IPS-18a (cell line): ENCODE results near the gene ZNF512B.
"Not testable (repeated sequence)": the region's sequence is repeated elsewhere in the genome, so short reads cannot be mapped to it uniquely, and the experiment has no call there.

Experiments used
- H3K27ac ChIP-seq: one replicate; pipeline ENCODE4 v1.5.1; 2013; ENCODE audit warnings: low read length
- H3K27me3 ChIP-seq: one replicate; pipeline ENCODE4 v1.6.1; 2013; ENCODE audit warnings: mild to moderate bottlenecking, low read length; ENCODE audit not compliant: control insufficient read depth, insufficient read depth
- H3K36me3 ChIP-seq: one replicate; pipeline ENCODE4 v1.6.1; 2013; ENCODE audit warnings: low read depth, low read length; ENCODE audit not compliant: control insufficient read depth
- H3K4me1 ChIP-seq: one replicate; pipeline ENCODE4 v1.6.1; 2013; ENCODE audit warnings: low read depth, low read length; ENCODE audit not compliant: control insufficient read depth
- H3K4me3 ChIP-seq: one replicate; pipeline ENCODE4 v1.5.1; 2013; ENCODE audit warnings: low read length
- H3K9ac ChIP-seq: one replicate; pipeline ENCODE4 v1.6.1; 2013; ENCODE audit warnings: mild to moderate bottlenecking, low read length, moderate library complexity
- H3K9me3 ChIP-seq: one replicate; pipeline ENCODE4 v1.6.1; 2013; ENCODE audit warnings: low read depth, low read length; ENCODE audit not compliant: control insufficient read depth

The ZNF512B gene

GRCh38 chr20:63976511-63976910 lies 6.8 kb upstream of the ZNF512B start:
- not testable (repeated sequence) for H3K9me3 ChIP-seq, H3K9ac ChIP-seq, H3K36me3 ChIP-seq, H3K4me1 ChIP-seq, H3K4me3 ChIP-seq, H3K27ac ChIP-seq
- peaks cover 19% of the 10 kb centered on the region for H3K27me3 ChIP-seq

GRCh38 chr20:63974402-63975200 lies 4.9 kb upstream of the ZNF512B start:
- Histone ChIP-seq H3K36me3 (no peaks in the 10 kb centered on the region), H3K27ac (no peak overlapping the region), H3K4me1 (peaks cover 3% of the 10 kb centered on the region), H3K27me3 (peaks cover 27% of the 10 kb centered on the region), H3K9ac (no peak overlapping the region), H3K4me3 (no peak overlapping the region), H3K9me3 (no peaks in the 10 kb centered on the region)

- peak overlapping the region; percentile 58 for H3K4me3 ChIP-seq
- H3K27me3 ChIP-seq, result peaks cover 27% of the 10 kb centered on the region
- peaks cover 5% of the 10 kb centered on the region for H3K4me1 ChIP-seq
- H3K9me3 ChIP-seq, result no peaks in the 10 kb centered on the region
- no peak overlapping the region for H3K9ac ChIP-seq
- H3K27ac ChIP-seq, result no peak overlapping the region
- H3K36me3 ChIP-seq, result no peaks in the 10 kb centered on the region
Measured at GRCh38 chr20:63973636-63974401, 4.1 kb upstream of the ZNF512B start.

GRCh38 chr20:63973160-63973479 lies 3.4 kb upstream of the ZNF512B start:
- Histone ChIP-seq H3K9ac (no peak overlapping the region), H3K27me3 (peaks cover 21% of the 10 kb centered on the region), H3K9me3 (no peaks in the 10 kb centered on the region), H3K36me3 (no peaks in the 10 kb centered on the region), H3K4me3 (no peak overlapping the region), H3K27ac (no peak overlapping the region), H3K4me1 (peaks cover 5% of the 10 kb centered on the region)

GRCh38 chr20:63972312-63973159 lies 2.8 kb upstream of the ZNF512B start:
- H3K9ac ChIP-seq, result no peak overlapping the region
- H3K4me1 ChIP-seq, result peaks cover 5% of the 10 kb centered on the region
- no peak overlapping the region for H3K4me3 ChIP-seq
- H3K27me3 ChIP-seq, result peaks cover 16% of the 10 kb centered on the region
- no peak overlapping the region for H3K27ac ChIP-seq
- H3K36me3 ChIP-seq, result no peaks in the 10 kb centered on the region
- no peaks in the 10 kb centered on the region for H3K9me3 ChIP-seq

GRCh38 chr20:63971960-63972311 lies 2.2 kb upstream of the ZNF512B start:
- not testable (repeated sequence) for H3K27ac ChIP-seq, H3K4me1 ChIP-seq, H3K4me3 ChIP-seq, H3K9ac ChIP-seq, H3K36me3 ChIP-seq, H3K9me3 ChIP-seq
- peaks cover 16% of the 10 kb centered on the region for H3K27me3 ChIP-seq

GRCh38 chr20:63970714-63971431 lies 1.1 kb upstream of the ZNF512B start:
- Histone ChIP-seq H3K27me3 (peaks cover 16% of the 10 kb centered on the region), H3K27ac (no peak overlapping the region), H3K4me1 (peaks cover 5% of the 10 kb centered on the region), H3K4me3 (no peak overlapping the region), H3K36me3 (peaks cover 4% of the 10 kb centered on the region), H3K9me3 (no peaks in the 10 kb centered on the region), H3K9ac (no peak overlapping the region)

- peaks cover 16% of the 10 kb centered on the region for H3K27me3 ChIP-seq
- peaks cover 4% of the 10 kb centered on the region for H3K36me3 ChIP-seq
- peaks cover 5% of the 10 kb centered on the region for H3K4me1 ChIP-seq
- H3K27ac ChIP-seq, result no peak overlapping the region
- H3K9me3 ChIP-seq, result no peaks in the 10 kb centered on the region
- peak overlapping the region; percentile 75 for H3K4me3 ChIP-seq
- peak overlapping the region; percentile 83 for H3K9ac ChIP-seq
Measured at GRCh38 chr20:63968928-63969760, 586 bp downstream of the ZNF512B start.

GRCh38 chr20:63968136-63968927 lies 1.4 kb downstream of the ZNF512B start:
- Histone ChIP-seq H3K36me3 (peaks cover 11% of the 10 kb centered on the region), H3K9ac (peak overlapping the region; percentile 83), H3K4me3 (peak overlapping the region; percentile 75), H3K9me3 (no peaks in the 10 kb centered on the region), H3K27me3 (peaks cover 16% of the 10 kb centered on the region), H3K27ac (no peak overlapping the region), H3K4me1 (peaks cover 5% of the 10 kb centered on the region)
